ENCODE results near the gene PDZRN4. TPM values are rescaled to one million over a fixed set of nuclear protein-coding genes. Genes with fewer than 3 reads are reported as not detected.

Gene PDZRN4
- total and polyA plus RNA-seq, 2 experiments from 2014 or later, result 0.90 TPM; not detected in 1

DNA sequence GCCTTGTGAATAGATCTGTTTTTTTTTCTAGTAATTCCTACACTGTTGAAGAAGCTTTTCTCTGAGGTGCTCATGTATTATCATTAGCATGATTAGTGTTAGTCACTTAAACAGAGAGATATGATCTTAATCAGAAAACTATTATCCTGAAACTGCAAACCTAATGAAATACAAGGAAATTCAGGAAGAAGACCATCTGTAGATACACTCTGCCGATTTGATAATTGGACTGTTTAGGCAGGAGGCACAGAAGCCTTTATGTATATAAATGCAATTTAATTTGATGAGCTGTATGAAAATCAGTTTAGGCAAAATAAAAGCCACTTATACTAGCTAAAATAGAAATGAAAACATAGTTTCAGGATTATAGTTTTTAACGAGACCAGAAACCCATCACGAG, 23.3 kb downstream of the PDZRN4 start:
- H2AFZ ChIP-seq, result no peak overlapping the region
- no peak for DNase-seq (ENCODE audit: low spot score)
- no peaks in the 10 kb centered on the region for H3K9me2 ChIP-seq (ENCODE audit: insufficient read depth)
- no peaks in the 10 kb centered on the region for H3K27me3 ChIP-seq (ENCODE audit: insufficient read depth)
- H3K36me3 ChIP-seq (ENCODE audit: insufficient read depth), result no peaks in the 10 kb centered on the region
- no peak for ATAC-seq
- no peak overlapping the region for H3K4me3 Mint-ChIP-seq
- H3K36me3 Mint-ChIP-seq (ENCODE audit: low read depth), result no peaks in the 10 kb centered on the region
- H3K4me3 ChIP-seq, result no peak overlapping the region
- H3K9me3 Mint-ChIP-seq, result no peaks in the 10 kb centered on the region
- H3K27me3 Mint-ChIP-seq (ENCODE audit: insufficient read depth, low read depth, poor library complexity), result no peaks in the 10 kb centered on the region
- no peaks in the 10 kb centered on the region for H3K4me1 ChIP-seq (ENCODE audit: insufficient read depth)
- no peak overlapping the region for H3K27ac Mint-ChIP-seq
- H3K4me1 Mint-ChIP-seq, result no peaks in the 10 kb centered on the region
- no peaks in the 10 kb centered on the region for H4K20me1 ChIP-seq (replicated peaks; ENCODE audit: insufficient read depth)
- no peak overlapping the region for H3K27ac ChIP-seq (ENCODE audit: low read depth)
- no peaks in the 10 kb centered on the region for H3K79me2 ChIP-seq (replicated peaks; ENCODE audit: insufficient read depth)
- TF ChIP-seq JUNB (IDR thresholded peaks at IDR 0.05; ENCODE audit: unreplicated experiment), result no peak
- no peak for TF ChIP-seq ZNF331 (CRISPR knock-in tag; IDR thresholded peaks at IDR 0.05; ENCODE audit: low read depth)
- TF ChIP-seq NANOG (IDR thresholded peaks at IDR 0.05; ENCODE audit: borderline replicate concordance), result no peak
- TF ChIP-seq CREB1 (CRISPR knock-in tag; IDR thresholded peaks at IDR 0.05; ENCODE audit: low read depth), result no peak
- TF ChIP-seq POLR2AphosphoS5 (IDR thresholded peaks at IDR 0.05; ENCODE audit: low read depth), result no peak
- TF ChIP-seq, protein P1, sequence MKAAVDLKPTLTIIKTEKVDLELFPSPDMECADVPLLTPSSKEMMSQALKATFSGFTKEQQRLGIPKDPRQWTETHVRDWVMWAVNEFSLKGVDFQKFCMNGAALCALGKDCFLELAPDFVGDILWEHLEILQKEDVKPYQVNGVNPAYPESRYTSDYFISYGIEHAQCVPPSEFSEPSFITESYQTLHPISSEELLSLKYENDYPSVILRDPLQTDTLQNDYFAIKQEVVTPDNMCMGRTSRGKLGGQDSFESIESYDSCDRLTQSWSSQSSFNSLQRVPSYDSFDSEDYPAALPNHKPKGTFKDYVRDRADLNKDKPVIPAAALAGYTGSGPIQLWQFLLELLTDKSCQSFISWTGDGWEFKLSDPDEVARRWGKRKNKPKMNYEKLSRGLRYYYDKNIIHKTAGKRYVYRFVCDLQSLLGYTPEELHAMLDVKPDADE (IDR thresholded peaks at IDR 0.05), result no peak
- no peak for TF ChIP-seq STAT1 (IDR thresholded peaks at IDR 0.05; ENCODE audit: unreplicated experiment)
- TF ChIP-seq, protein P2, sequence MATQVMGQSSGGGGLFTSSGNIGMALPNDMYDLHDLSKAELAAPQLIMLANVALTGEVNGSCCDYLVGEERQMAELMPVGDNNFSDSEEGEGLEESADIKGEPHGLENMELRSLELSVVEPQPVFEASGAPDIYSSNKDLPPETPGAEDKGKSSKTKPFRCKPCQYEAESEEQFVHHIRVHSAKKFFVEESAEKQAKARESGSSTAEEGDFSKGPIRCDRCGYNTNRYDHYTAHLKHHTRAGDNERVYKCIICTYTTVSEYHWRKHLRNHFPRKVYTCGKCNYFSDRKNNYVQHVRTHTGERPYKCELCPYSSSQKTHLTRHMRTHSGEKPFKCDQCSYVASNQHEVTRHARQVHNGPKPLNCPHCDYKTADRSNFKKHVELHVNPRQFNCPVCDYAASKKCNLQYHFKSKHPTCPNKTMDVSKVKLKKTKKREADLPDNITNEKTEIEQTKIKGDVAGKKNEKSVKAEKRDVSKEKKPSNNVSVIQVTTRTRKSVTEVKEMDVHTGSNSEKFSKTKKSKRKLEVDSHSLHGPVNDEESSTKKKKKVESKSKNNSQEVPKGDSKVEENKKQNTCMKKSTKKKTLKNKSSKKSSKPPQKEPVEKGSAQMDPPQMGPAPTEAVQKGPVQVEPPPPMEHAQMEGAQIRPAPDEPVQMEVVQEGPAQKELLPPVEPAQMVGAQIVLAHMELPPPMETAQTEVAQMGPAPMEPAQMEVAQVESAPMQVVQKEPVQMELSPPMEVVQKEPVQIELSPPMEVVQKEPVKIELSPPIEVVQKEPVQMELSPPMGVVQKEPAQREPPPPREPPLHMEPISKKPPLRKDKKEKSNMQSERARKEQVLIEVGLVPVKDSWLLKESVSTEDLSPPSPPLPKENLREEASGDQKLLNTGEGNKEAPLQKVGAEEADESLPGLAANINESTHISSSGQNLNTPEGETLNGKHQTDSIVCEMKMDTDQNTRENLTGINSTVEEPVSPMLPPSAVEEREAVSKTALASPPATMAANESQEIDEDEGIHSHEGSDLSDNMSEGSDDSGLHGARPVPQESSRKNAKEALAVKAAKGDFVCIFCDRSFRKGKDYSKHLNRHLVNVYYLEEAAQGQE (IDR thresholded peaks at IDR 0.05; ENCODE audit: unreplicated experiment), result no peak
- no peak for TF ChIP-seq EZH2 (IDR thresholded peaks at IDR 0.05; ENCODE audit: low read depth, unreplicated experiment)
- TF ChIP-seq, protein P3, sequence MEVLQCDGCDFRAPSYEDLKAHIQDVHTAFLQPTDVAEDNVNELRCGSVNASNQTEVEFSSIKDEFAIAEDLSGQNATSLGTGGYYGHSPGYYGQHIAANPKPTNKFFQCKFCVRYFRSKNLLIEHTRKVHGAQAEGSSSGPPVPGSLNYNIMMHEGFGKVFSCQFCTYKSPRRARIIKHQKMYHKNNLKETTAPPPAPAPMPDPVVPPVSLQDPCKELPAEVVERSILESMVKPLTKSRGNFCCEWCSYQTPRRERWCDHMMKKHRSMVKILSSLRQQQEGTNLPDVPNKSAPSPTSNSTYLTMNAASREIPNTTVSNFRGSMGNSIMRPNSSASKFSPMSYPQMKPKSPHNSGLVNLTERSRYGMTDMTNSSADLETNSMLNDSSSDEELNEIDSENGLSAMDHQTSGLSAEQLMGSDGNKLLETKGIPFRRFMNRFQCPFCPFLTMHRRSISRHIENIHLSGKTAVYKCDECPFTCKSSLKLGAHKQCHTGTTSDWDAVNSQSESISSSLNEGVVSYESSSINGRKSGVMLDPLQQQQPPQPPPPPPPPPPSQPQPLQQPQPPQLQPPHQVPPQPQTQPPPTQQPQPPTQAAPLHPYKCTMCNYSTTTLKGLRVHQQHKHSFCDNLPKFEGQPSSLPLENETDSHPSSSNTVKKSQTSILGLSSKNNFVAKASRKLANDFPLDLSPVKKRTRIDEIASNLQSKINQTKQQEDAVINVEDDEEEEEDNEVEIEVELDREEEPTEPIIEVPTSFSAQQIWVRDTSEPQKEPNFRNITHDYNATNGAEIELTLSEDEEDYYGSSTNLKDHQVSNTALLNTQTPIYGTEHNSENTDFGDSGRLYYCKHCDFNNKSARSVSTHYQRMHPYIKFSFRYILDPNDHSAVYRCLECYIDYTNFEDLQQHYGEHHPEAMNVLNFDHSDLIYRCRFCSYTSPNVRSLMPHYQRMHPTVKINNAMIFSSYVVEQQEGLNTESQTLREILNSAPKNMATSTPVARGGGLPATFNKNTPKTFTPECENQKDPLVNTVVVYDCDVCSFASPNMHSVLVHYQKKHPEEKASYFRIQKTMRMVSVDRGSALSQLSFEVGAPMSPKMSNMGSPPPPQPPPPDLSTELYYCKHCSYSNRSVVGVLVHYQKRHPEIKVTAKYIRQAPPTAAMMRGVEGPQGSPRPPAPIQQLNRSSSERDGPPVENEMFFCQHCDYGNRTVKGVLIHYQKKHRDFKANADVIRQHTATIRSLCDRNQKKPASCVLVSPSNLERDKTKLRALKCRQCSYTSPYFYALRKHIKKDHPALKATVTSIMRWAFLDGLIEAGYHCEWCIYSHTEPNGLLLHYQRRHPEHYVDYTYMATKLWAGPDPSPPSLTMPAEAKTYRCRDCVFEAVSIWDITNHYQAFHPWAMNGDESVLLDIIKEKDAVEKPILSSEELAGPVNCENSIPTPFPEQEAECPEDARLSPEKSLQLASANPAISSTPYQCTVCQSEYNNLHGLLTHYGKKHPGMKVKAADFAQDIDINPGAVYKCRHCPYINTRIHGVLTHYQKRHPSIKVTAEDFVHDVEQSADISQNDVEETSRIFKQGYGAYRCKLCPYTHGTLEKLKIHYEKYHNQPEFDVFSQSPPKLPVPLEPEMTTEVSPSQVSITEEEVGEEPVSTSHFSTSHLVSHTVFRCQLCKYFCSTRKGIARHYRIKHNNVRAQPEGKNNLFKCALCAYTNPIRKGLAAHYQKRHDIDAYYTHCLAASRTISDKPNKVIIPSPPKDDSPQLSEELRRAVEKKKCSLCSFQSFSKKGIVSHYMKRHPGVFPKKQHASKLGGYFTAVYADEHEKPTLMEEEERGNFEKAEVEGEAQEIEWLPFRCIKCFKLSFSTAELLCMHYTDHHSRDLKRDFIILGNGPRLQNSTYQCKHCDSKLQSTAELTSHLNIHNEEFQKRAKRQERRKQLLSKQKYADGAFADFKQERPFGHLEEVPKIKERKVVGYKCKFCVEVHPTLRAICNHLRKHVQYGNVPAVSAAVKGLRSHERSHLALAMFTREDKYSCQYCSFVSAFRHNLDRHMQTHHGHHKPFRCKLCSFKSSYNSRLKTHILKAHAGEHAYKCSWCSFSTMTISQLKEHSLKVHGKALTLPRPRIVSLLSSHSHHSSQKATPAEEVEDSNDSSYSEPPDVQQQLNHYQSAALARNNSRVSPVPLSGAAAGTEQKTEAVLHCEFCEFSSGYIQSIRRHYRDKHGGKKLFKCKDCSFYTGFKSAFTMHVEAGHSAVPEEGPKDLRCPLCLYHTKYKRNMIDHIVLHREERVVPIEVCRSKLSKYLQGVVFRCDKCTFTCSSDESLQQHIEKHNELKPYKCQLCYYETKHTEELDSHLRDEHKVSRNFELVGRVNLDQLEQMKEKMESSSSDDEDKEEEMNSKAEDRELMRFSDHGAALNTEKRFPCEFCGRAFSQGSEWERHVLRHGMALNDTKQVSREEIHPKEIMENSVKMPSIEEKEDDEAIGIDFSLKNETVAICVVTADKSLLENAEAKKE (CRISPR knock-in tag; IDR thresholded peaks at IDR 0.05), result no peak
- TF ChIP-seq, protein P4, sequence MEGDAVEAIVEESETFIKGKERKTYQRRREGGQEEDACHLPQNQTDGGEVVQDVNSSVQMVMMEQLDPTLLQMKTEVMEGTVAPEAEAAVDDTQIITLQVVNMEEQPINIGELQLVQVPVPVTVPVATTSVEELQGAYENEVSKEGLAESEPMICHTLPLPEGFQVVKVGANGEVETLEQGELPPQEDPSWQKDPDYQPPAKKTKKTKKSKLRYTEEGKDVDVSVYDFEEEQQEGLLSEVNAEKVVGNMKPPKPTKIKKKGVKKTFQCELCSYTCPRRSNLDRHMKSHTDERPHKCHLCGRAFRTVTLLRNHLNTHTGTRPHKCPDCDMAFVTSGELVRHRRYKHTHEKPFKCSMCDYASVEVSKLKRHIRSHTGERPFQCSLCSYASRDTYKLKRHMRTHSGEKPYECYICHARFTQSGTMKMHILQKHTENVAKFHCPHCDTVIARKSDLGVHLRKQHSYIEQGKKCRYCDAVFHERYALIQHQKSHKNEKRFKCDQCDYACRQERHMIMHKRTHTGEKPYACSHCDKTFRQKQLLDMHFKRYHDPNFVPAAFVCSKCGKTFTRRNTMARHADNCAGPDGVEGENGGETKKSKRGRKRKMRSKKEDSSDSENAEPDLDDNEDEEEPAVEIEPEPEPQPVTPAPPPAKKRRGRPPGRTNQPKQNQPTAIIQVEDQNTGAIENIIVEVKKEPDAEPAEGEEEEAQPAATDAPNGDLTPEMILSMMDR (conservative IDR thresholded peaks at IDR 0.05; ENCODE audit: low read depth in 2 of 2), result no peak
- no peak for TF ChIP-seq EZH2phosphoT487 (IDR thresholded peaks at IDR 0.05; ENCODE audit: unreplicated experiment)
- H3K4me2 ChIP-seq, result no peak overlapping the region
- no peaks in the 10 kb centered on the region for H3F3A ChIP-seq (replicated peaks; ENCODE audit: low read depth)
